ENCODE results near the gene SERPINB10.

- TF ChIP-seq CTCF (conservative IDR thresholded peaks at IDR 0.05; ENCODE audit: low read depth, low read length) (no peak), EZH2 (IDR thresholded peaks at IDR 0.05; ENCODE audit: low read length, unreplicated experiment) (no peak)
Measured at GRCh38 chr18:63869374-63869773, 38.4 kb upstream of the SERPINB10 start.
